B cell (primary cell): Measurements from ENCODE around the gene SLA2. TPM values are rescaled to one million over a fixed set of nuclear protein-coding genes. Genes with fewer than 3 reads are reported as not detected.

Experiments used
- ATAC-seq: fragments of 200-7000 bp; cut with Tn5 transposase; one replicate; pipeline ENCODE4 v1.10.0; 2021; ENCODE audit warnings: low read depth, mild to moderate bottlenecking, moderate number of reproducible peaks, moderate library complexity
- CTCF ChIA-PET: fragments of 350-600 bp; sonication (Branson Sonifier 250); formaldehyde crosslinking; loops from one replicate; lab custom pipeline; 2021; ENCODE audit warnings: antibody characterized with exemption, inconsistent platforms; lab: Charles Lee
- POLR2A ChIA-PET: fragments of 350-600 bp; sonication (Branson Sonifier 250); formaldehyde crosslinking; loops from one replicate; lab custom pipeline; 2021; ENCODE audit warnings: antibody characterized with exemption; lab: Charles Lee
- DNase-seq: peaks from one replicate; pipeline ENCODE4 v3.0.0; 2013
- H2AFZ ChIP-seq: 2 replicates; pipeline ENCODE4 v1.6.1; 2012; ENCODE audit warnings: mild to moderate bottlenecking, low read depth, low read length; ENCODE audit not compliant: insufficient read depth, poor library complexity, severe bottlenecking
- H3K27ac ChIP-seq, 2 donors: 1 replicate in 1 of 2; 2 replicates in 1 of 2; pipeline ENCODE4 v1.5.1; 2012 to 2013; ENCODE audit warnings: low read length in 2 of 2, mild to moderate bottlenecking in 2 of 2, moderate library complexity in 1 of 2
- H3K27me3 ChIP-seq, 4 experiments: fragments of 200-600 bp in 1 of 4; sonication (generic) in 1 of 4; replicated peaks in 1 of 4; 1 replicate in 2 of 4; 2 replicates in 2 of 4; pipeline versions ENCODE4 v1.6.1 to v1.7.0; 2013 to 2016; ENCODE audit warnings: low read length in 3 of 4, mild to moderate bottlenecking in 2 of 4, mixed read lengths in 1 of 4, moderate library complexity in 1 of 4; ENCODE audit not compliant: insufficient read depth in 4 of 4, control insufficient read depth in 3 of 4; ENCODE audit errors: control extremely low read depth in 1 of 4
- H3K36me3 ChIP-seq, 2 experiments: replicated peaks in 1 of 2; 1 replicate in 1 of 2; 2 replicates in 1 of 2; pipeline versions ENCODE4 v1.6.1 to v1.7.1; 2013; ENCODE audit warnings: low read length in 1 of 2; ENCODE audit not compliant: insufficient read depth in 2 of 2, control insufficient read depth in 1 of 2; ENCODE audit errors: control extremely low read depth in 1 of 2, extremely low read depth in 1 of 2
- H3K4me1 ChIP-seq, 2 donors: fragments of 200-600 bp in 1 of 2; sonication (generic) in 1 of 2; 1 replicate in 1 of 2; 2 replicates in 1 of 2; pipeline versions ENCODE4 v1.5.1 to v1.6.1; 2013 to 2017; ENCODE audit warnings: low read length in 2 of 2; ENCODE audit not compliant: control insufficient read depth in 2 of 2, insufficient read depth in 2 of 2
- H3K4me2 ChIP-seq: replicated peaks from 2 replicates; pipeline ENCODE3; 2012; ENCODE audit warnings: mild to moderate bottlenecking, low read depth, low read length; ENCODE audit not compliant: poor library complexity, severe bottlenecking
- H3K4me3 ChIP-seq, 5 experiments: fragments of 200-600 bp in 1 of 5; sonication (generic) in 1 of 5; 1 replicate in 3 of 5; 2 replicates in 2 of 5; pipeline versions ENCODE4 v1.5.1 to v1.7.0; 2011 to 2016; ENCODE audit warnings: low read length in 4 of 5, mild to moderate bottlenecking in 4 of 5, low read depth in 2 of 5, control low read depth in 1 of 5, moderate library complexity in 1 of 5; ENCODE audit not compliant: insufficient read depth in 1 of 5; ENCODE audit errors: control extremely low read depth in 1 of 5, extremely low read depth in 1 of 5
- H3K79me2 ChIP-seq: fragments of 200-600 bp; sonication (generic); one replicate; pipeline ENCODE4 v1.6.0; 2016; ENCODE audit warnings: low read length; ENCODE audit not compliant: control insufficient read depth, insufficient read depth
- H3K9ac ChIP-seq: fragments of 200-600 bp; sonication (generic); 2 replicates; pipeline ENCODE4 v1.6.1; 2017; ENCODE audit warnings: mild to moderate bottlenecking, low read length, moderate library complexity
- H3K9me3 ChIP-seq, 3 donors: one replicate each; pipeline versions ENCODE4 v1.6.1 to v1.7.1; 2013; ENCODE audit warnings: low read length in 2 of 3; ENCODE audit not compliant: control insufficient read depth in 2 of 3, insufficient read depth in 1 of 3; ENCODE audit errors: control extremely low read depth in 1 of 3
- H4K20me1 ChIP-seq: 2 replicates; pipeline ENCODE4 v1.6.0; 2012; ENCODE audit warnings: mild to moderate bottlenecking, low read length; ENCODE audit not compliant: insufficient read depth, control insufficient read depth, poor library complexity, severe bottlenecking
- H3K27ac Mint-ChIP-seq: one replicate; pipeline ENCODE4 v1.8.0; 2021; ENCODE audit warnings: mixed read lengths
- H3K27me3 Mint-ChIP-seq: one replicate; pipeline ENCODE4 v1.8.0; 2021; ENCODE audit warnings: mixed read lengths
- H3K4me1 Mint-ChIP-seq: one replicate; pipeline ENCODE4 v1.8.0; 2021; ENCODE audit warnings: mixed read lengths
- H3K4me3 Mint-ChIP-seq: one replicate; pipeline ENCODE4 v1.8.0; 2021; ENCODE audit warnings: mixed read lengths
- H3K9me3 Mint-ChIP-seq: one replicate; pipeline ENCODE4 v1.8.0; 2022; ENCODE audit warnings: mixed read lengths; ENCODE audit not compliant: insufficient read depth
- CTCF ChIP-seq: fragments of 200-600 bp; IDR thresholded peaks from one replicate; pipeline ENCODE4 v1.8.0; 2022; ENCODE audit warnings: antibody characterized with exemption, mild to moderate bottlenecking
- EZH2 ChIP-seq: IDR thresholded peaks from 2 replicates; pipeline ENCODE4 v1.6.1; 2012; ENCODE audit warnings: borderline replicate concordance, low read depth, mild to moderate bottlenecking, moderate library complexity, low read length; ENCODE audit not compliant: insufficient read depth, poor library complexity, severe bottlenecking
- WGBS: methylation state at CpG from one replicate; pipeline ENCODE4 v1.1.5; 2013; ENCODE audit warnings: missing lambda C conversion rate; ENCODE audit not compliant: insufficient coverage; 5-methylcytosine and 5-hydroxymethylcytosine counted together
- intact Hi-C: fragments of 100-400 bp; cut with micrococcal nuclease; formaldehyde crosslinking; loops from one replicate; pipeline ENCODE4 v1.10.0; 2022
- polyA plus RNA-seq: library from polyadenylated mRNA; depleted of rRNA; stranded (reverse); fragments of >200 nt; gene quantifications from 2 replicates; pipeline ENCODE4 v1.2.3, GENCODE V29; 2012
- total RNA-seq, 2 donors: library from RNA; stranded (reverse); fragments of 120-200 nt in 1 of 2; gene quantifications; 1 replicate in 1 of 2; 2 replicates in 1 of 2; pipeline versions ENCODE4 v1.2.3 to v1.2.4, GENCODE V29; 2013 to 2022

The SLA2 gene
- total and polyA plus RNA-seq, 2 donors (not counting 1 experiment from before 2014, with no cell fraction given) = 0.73 to 0.76 TPM

DNA sequence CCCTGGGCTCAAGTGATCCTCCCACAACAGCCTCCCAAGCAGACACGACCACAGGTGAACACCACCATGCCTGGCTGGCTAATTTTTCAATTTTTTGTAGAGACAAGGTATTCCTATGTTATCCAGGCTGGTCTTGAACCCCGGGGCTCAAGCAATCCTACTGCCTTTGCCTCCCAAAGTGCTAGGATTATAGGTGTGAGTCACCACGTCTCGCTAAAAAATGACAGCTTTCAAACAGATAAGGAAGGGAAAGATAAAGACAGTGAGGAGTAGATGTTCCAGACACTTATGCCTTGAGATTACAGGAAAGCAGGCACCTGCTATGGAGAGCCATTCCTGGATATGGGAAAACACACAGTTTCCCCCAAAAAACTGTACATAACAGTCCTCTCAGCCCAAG lies 40.9 kb upstream of the SLA2 start:
- no peaks in the 10 kb centered on the region for H4K20me1 ChIP-seq
- H3K27me3 ChIP-seq = no peaks in the 10 kb centered on the region
- Mint-ChIP-seq H3K27ac (no peak overlapping the region), H3K4me1 (no peaks in the 10 kb centered on the region), H3K9me3 (no peaks in the 10 kb centered on the region), H3K27me3 (no peaks in the 10 kb centered on the region), H3K4me3 (no peak overlapping the region)
- CTCF ChIA-PET = no interaction called here
- ATAC-seq (no peak), DNase-seq (no peak)
- H2AFZ ChIP-seq = no peak overlapping the region
- no peaks in the 10 kb centered on the region for H3K9me3 ChIP-seq
- peaks cover 9 to 25% of the 10 kb centered on the region in 2 experiments for H3K36me3 ChIP-seq
- H3K4me1 ChIP-seq = no peaks in the 10 kb centered on the region
- WGBS = 100% methylated on average over 2 of the region's 4 CpGs
- TF ChIP-seq CTCF = no peak
- no peak overlapping the region for H3K27ac ChIP-seq
- POLR2A ChIA-PET = no interaction called here
- no peak overlapping the region for H3K4me2 ChIP-seq
- no peak overlapping the region for H3K4me3 ChIP-seq
- intact Hi-C loops = no loop called here
- H3K9ac ChIP-seq = no peak overlapping the region
- H3K79me2 ChIP-seq = no peaks in the 10 kb centered on the region

DNA sequence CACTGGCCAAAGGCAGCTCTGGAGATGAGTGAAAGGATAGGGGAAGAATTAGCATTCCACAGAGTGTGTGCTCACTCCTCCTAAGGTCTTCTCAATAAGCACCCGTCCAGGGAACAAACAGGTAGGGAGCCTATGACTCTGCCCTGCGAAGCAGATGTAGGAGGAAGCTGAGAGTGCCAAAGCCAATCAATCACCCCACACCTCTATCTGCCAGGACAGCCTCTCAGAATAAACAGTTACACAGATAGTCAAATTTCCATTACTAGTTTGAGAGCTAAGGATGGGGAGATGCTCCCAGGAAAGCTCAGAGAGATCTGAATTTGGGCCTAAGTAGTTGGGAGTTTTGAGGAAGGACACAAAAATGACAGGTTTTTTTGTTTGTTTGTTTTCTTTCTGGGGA lies 40.5 kb upstream of the SLA2 start:
- Histone ChIP-seq H3K4me3 (no peak overlapping the region), H3K27me3 (no peaks in the 10 kb centered on the region), H3K27ac (no peak overlapping the region), H3K9ac (no peak overlapping the region), H3K9me3 (no peaks in the 10 kb centered on the region), H3K79me2 (no peaks in the 10 kb centered on the region), H2AFZ (no peak overlapping the region), H3K4me2 (no peak overlapping the region), H3K4me1 (no peaks in the 10 kb centered on the region), H3K36me3 (peaks cover 9 to 25% of the 10 kb centered on the region in 2 experiments), H4K20me1 (no peaks in the 10 kb centered on the region)
- CTCF ChIA-PET = no interaction called here
- Mint-ChIP-seq H3K27me3 (no peaks in the 10 kb centered on the region), H3K9me3 (no peaks in the 10 kb centered on the region), H3K4me3 (no peak overlapping the region), H3K27ac (no peak overlapping the region), H3K4me1 (no peaks in the 10 kb centered on the region)
- TF ChIP-seq CTCF (no peak), EZH2 (no peak)
- intact Hi-C loops = no loop called here
- ATAC-seq (no peak), DNase-seq (no peak)
- POLR2A ChIA-PET = no interaction called here
- WGBS = no CpG with 5 or more reads among the region's 2 CpGs
